GM12891 (cell line): ENCODE results near the gene ANO2.

Experiments
- POLR2A ChIP-seq: IDR thresholded peaks from 2 replicates; pipeline ENCODE4 v1.6.1; 2011; ENCODE audit warnings: low read depth, low read length, control low read depth
- POLR2AphosphoS5 ChIP-seq: IDR thresholded peaks from 2 replicates; pipeline ENCODE4 v1.6.1; 2011; ENCODE audit warnings: low read depth, low read length, control low read depth
- SPI1 ChIP-seq: IDR thresholded peaks from 2 replicates; pipeline ENCODE4 v1.6.1; 2011; ENCODE audit warnings: low read depth, low read length, control low read depth
- TAF1 ChIP-seq: IDR thresholded peaks from 2 replicates; pipeline ENCODE4 v1.6.1; 2011; ENCODE audit warnings: low read depth, low read length, control low read depth

- no peak for TF ChIP-seq POLR2A
- TF ChIP-seq POLR2AphosphoS5, result no peak
- TF ChIP-seq TAF1, result no peak
- no peak for TF ChIP-seq SPI1
Observed at GRCh38 chr12:5708371-5708770, 236.7 kb downstream of the ANO2 start.
